HG02588 (cell line): ENCODE results near the gene RMI2.
A peak's percentile ranks its signal among the peaks of the same experiment; 100 is the strongest.
"Not testable (repeated sequence)": the region's sequence is repeated elsewhere in the genome, so short reads cannot be mapped to it uniquely, and the experiment has no call there.

Experiments
- ATAC-seq: cut with Tn5 transposase; IDR thresholded peaks from one replicate; pipeline ENCODE4 v1.9.1; 2021; ENCODE audit warnings: mild to moderate bottlenecking, moderate library complexity; ENCODE audit not compliant: unreplicated experiment

Gene RMI2

GRCh38 chr16:11350921-11351335 is 5.7 kb downstream of the RMI2 start:
- no peak for ATAC-seq

DNA sequence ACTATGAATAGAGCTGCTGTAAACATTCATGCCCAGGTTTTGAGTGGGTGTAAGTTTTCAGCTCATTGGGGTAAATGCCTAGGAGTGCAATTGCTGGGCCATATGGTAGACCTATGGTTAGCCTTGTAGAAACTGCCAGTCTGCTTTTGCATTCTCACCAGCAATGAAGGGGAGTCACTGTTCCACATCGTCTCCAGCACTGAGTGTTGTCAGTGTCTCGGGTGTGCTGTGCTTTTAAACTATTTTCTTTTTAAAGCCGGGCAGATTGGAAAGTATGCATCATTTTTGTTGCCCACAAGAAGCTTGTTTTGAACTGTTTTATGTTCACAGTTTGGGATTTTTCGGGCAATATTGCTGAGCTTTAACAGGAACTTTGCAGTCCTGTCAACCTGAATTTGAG is 7.9 kb downstream of the RMI2 start:
- ATAC-seq, result no peak

DNA sequence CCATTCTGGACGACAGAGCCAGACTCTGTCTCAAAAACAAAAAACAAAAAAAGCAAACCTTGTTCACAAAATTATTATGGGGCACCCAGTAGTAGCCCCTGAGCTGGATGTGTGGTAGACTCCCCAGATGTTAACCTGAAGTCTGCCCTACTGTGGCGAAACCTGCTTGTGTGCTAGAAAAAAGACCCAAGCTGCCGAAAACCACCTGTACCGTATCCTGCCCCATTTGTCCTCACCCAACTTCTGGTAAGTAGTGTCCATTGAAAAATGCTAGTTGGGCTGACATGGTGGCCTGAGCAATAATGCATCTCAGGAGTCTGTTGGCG is 9.1 kb downstream of the RMI2 start:
- ATAC-seq, result peak; percentile 20

DNA sequence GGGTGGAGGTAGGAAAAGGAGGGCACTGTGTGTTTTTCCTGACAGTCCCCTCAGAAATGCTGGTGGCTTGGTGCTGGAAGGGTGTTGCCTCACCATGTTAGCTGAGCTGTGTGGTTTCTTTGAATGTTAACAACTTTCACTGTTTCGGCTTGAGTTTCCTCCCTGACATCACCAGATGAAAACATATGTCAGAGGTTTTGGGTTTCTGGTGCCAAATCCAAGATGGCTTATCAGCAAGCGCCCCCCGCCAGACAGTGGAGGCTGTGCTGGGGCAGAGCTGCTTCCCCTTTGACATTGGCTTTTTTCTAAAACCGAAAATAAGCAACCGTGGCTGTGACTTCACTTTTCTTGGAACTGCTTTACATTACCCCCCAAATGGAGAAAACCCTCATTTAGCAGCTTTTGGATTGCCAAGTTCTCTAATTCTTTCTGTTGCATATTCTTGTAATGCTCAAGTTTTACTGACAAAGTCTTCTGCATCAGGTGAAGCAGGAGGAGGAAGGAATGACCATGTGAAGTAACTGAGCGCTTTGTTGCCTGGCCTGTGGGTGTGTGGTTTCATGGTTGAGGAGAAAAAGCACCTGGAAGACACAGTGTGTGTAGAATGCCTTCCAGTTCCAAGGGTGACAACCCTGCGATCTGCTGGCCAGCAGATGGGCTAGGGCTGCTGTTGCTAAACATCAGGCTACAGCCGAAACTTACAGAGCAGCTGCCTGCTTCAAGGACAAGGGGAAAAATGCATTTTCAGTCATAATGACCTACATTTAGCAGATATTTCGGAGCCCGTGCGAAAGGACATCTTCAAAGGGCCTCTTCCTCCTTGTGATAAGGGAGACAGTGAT is 9.7 kb downstream of the RMI2 start:
- ATAC-seq, result peak; percentile 54

GRCh38 chr16:11355862-11356261 is 10.6 kb downstream of the RMI2 start:
- no peak for ATAC-seq

GRCh38 chr16:11356573-11357331 is 11.5 kb downstream of the RMI2 start:
- no peak for ATAC-seq

DNA sequence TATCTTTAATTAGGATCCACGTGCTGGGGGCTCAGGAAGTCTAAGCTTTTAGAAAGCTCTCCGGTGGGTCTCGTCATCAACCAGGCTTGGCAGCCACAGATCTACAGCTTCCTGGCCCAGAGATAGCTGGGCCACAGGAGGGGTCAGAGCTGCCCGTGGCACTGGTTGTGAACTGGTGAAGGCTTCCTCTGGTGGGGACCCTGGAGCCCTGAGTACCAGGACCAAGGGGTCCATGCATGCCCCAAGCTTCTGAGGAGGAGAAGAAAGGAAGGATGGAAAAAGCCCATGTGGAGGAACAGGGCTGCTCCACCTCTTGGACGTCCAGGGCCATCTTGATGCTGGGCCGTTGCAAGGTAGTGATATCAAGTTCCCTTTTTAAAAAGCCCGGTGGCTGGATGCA is 13.3 kb downstream of the RMI2 start:
- no peak for ATAC-seq

GRCh38 chr16:11359370-11359769 is 14.1 kb downstream of the RMI2 start:
- no peak for ATAC-seq

DNA sequence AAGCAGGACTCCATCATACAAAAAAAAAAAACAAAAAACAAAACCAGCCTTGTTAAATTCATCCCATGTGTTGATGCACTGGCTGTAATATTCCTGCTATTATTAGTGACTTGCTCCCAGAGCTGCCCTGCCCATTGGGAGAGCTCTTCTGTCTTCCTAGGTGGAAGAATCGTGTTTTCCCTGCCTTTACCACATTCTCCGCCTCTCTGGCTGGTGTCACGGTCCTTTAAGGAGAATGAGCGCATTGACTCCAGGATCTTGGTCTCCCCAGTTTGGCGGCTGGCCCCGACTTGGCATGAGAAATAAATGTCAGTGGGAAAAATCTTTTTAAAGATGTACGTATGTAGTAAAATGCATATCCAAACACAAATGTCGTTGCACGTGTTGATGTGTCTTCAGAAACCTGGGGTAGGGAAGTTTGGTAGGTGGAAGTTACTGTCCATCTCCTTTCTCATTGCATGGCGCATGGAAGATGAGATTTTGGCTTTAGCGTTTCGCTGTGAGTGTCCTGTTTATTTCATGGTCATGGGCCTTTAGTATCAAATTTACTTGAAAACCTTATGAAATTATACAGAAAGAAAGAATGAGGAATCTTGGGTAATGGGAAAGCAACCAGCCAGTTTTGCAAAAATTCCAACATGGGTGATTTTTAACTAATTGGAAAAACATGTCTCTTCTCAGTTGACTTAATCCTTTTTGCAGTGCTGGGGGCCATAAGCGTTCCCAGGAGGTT is 15.5 kb downstream of the RMI2 start:
- ATAC-seq, result no peak

DNA sequence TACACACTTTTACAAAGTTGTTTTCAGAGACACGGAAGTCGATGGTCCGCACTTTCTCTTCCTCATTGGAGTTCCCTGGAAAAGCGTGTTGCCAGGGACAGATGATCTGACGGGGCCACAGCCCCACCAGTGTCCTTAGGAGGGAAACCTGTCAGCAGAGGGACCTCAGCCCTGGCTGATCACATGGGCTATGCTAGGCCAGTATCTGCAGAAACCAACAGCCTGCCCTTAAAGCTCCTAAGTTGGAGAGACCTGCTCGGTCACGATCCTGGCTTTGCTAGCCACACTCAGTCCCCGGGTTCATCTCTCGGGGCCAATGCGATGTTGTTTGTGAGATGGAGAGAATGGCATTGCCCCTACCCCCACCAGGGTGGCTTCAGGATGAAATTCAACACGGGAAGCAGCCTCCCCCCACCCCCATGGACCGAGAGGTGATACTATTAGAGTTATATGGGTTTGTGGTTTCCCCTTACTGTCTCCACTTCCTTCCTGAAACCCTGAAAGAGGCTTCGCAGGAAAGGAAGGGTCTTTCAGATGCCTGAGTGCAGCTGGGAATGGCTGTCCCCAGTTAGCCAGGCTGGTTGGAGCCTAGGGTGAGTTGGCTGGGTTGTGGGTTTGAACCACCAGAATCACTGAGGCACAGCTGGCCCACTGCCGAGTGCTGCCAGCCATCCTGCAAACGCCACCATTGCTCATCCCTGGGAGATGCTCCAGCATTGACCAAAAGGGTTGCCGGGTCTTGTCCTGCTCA is 16.6 kb downstream of the RMI2 start:
- no peak for ATAC-seq

- no peak for ATAC-seq
Measured at GRCh38 chr16:11363927-11364258, 18.6 kb downstream of the RMI2 start.

- ATAC-seq, result no peak
Measured at GRCh38 chr16:11367483-11367906, 22.2 kb downstream of the RMI2 start.

- no peak for ATAC-seq
Measured at GRCh38 chr16:11370084-11370931, 25.0 kb downstream of the RMI2 start.

- ATAC-seq, result not testable (repeated sequence)
Measured at GRCh38 chr16:11370932-11371279, 25.6 kb downstream of the RMI2 start.

- ATAC-seq, result no peak
Measured at GRCh38 chr16:11372073-11372828, 27.0 kb downstream of the RMI2 start.

DNA sequence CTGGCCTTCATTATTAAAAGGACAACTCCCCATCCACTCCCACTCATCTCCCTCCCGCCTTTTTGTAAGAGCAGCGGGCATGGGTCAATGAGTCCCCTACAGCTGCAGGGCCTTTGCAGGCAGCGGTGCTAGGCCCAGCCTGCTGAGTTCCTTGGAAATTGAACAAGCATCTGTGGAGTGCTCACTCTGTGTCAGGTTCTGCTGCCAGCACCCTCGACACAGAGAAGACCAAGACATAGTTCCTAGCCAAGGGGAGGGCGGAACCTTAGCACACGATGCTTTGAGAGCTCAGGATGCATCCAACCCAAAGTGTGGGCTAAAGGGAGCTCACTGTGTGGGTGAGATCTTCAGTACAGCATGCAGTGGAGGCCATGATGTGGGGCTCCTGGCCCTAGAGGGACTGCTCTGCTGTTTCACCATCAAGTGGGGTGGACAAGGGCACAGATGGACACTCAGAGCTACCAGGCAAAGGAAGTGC is 27.6 kb downstream of the RMI2 start:
- ATAC-seq, result no peak

GRCh38 chr16:11374255-11374654 is 29.0 kb downstream of the RMI2 start:
- ATAC-seq, result no peak

DNA sequence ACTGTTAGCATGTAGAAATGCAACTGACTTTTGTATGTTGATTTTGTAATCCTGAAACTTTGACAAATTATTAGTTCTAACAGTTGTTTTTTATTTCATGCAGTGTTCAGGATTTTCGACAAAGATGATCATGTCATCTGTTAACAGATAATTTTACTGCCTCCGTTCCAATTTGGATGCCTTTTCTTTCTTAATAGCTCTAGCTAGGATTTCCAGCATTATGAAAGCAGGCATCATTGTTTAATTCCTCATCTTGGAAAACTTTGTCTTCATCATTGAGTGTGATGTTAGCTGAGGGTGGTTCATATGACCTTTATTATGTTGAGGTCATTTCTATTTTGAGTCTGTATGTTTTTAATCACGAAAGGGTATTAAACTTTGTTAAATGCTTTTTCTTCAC is 31.9 kb downstream of the RMI2 start:
- no peak for ATAC-seq

GRCh38 chr16:11378951-11379350 is 33.7 kb downstream of the RMI2 start:
- not testable (repeated sequence) for ATAC-seq
